22Rv1 (cell line): ENCODE results near the gene SLC36A1.

Experiments used
- H3K27ac ChIP-seq: fragments of 450-650 bp; 2 replicates; pipeline ENCODE4 v1.5.1; 2017
- CTCF ChIP-seq: fragments of 450-650 bp; IDR thresholded peaks from 2 replicates; pipeline ENCODE4 v1.5.1; 2017; ENCODE audit warnings: mild to moderate bottlenecking
- ZFX ChIP-seq: fragments of 450-650 bp; IDR thresholded peaks from 2 replicates; pipeline ENCODE4 v1.6.1; 2017; ENCODE audit warnings: antibody characterized with exemption, borderline replicate concordance

Gene SLC36A1

GRCh38 chr5:151517122-151517920, 69.9 kb downstream of the SLC36A1 start:
- H3K27ac ChIP-seq, result no peak overlapping the region
- TF ChIP-seq CTCF (no peak), ZFX (no peak)

- no peak overlapping the region for H3K27ac ChIP-seq
Measured at GRCh38 chr5:151520294-151520693, 72.9 kb downstream of the SLC36A1 start.

GRCh38 chr5:151522226-151522625, 74.8 kb downstream of the SLC36A1 start:
- TF ChIP-seq CTCF, result no peak
- no peak for TF ChIP-seq ZFX
- no peak overlapping the region for H3K27ac ChIP-seq

More at GRCh38 chr5:151520294-151520693, 72.9 kb downstream of the SLC36A1 start:
- no peak for TF ChIP-seq ZFX

- TF ChIP-seq ZFX (no peak), CTCF (peak; percentile 79)
- H3K27ac ChIP-seq, result no peak overlapping the region
Measured at GRCh38 chr5:151523335-151523734, 75.9 kb downstream of the SLC36A1 start.

- TF ChIP-seq ZFX, result no peak
- TF ChIP-seq CTCF, result no peak
- H3K27ac ChIP-seq, result no peak overlapping the region
Measured at GRCh38 chr5:151528153-151528552, 80.8 kb downstream of the SLC36A1 start.

- no peak overlapping the region for H3K27ac ChIP-seq
- TF ChIP-seq CTCF (no peak), ZFX (no peak)
Measured at GRCh38 chr5:151528996-151529395, 81.6 kb downstream of the SLC36A1 start.

- no peak for TF ChIP-seq ZFX
- no peak overlapping the region for H3K27ac ChIP-seq
Measured at GRCh38 chr5:151531581-151531980, 84.2 kb downstream of the SLC36A1 start.

- H3K27ac ChIP-seq, result no peak overlapping the region
- TF ChIP-seq ZFX (no peak), CTCF (no peak)
Measured at GRCh38 chr5:151532416-151532815, 85.0 kb downstream of the SLC36A1 start.
